HG03432 (cell line): ENCODE results near the gene PCP2.
A peak's percentile ranks its signal among the peaks of the same experiment; 100 is the strongest.

ENCODE experiments used
- ATAC-seq: cut with Tn5 transposase; IDR thresholded peaks from one replicate; pipeline ENCODE4 v1.9.1; 2021; ENCODE audit warnings: mild to moderate bottlenecking, moderate library complexity; ENCODE audit not compliant: unreplicated experiment

The PCP2 gene

GRCh38 chr19:7633698-7634097 lies at the start of gene PCP2:
PCP2 (minus strand) TSS chr19:7633719; CDS start chr19:7633457, 262 bp downstream.
- ATAC-seq, result no peak

GRCh38 chr19:7682175-7682855 lies 48.8 kb upstream of the PCP2 start:
- ATAC-seq, result no peak

- ATAC-seq, result peak; percentile 7
Measured at GRCh38 chr19:7681340-7682174, 48.0 kb upstream of the PCP2 start.

- peak; percentile 73 for ATAC-seq
Measured at GRCh38 chr19:7680606-7681339, 47.3 kb upstream of the PCP2 start, which contains the start of gene TRAPPC5. TRAPPC5 (plus strand) TSS chr19:7680833; CDS start chr19:7682254, 1,421 bp downstream.

- no peak for ATAC-seq
Measured at GRCh38 chr19:7679771-7680605, 46.5 kb upstream of the PCP2 start.

- ATAC-seq, result no peak
Measured at GRCh38 chr19:7678971-7679751, 45.6 kb upstream of the PCP2 start.

GRCh38 chr19:7677669-7678311 lies 44.3 kb upstream of the PCP2 start:
- ATAC-seq, result no peak

- no peak for ATAC-seq
Measured at GRCh38 chr19:7676854-7677253, 43.3 kb upstream of the PCP2 start, which contains the start of gene MCEMP1. MCEMP1 (plus strand) TSS chr19:7677090; CDS start chr19:7677121, 31 bp downstream.

- no peak for ATAC-seq
Measured at GRCh38 chr19:7676376-7676775, 42.9 kb upstream of the PCP2 start.

GRCh38 chr19:7674010-7675005 lies 40.8 kb upstream of the PCP2 start:
- no peak for ATAC-seq

GRCh38 chr19:7672522-7672921 lies 39.0 kb upstream of the PCP2 start:
- no peak for ATAC-seq

- ATAC-seq, result no peak
Measured at GRCh38 chr19:7670790-7671189, 37.3 kb upstream of the PCP2 start.

GRCh38 chr19:7670150-7670783 lies 36.7 kb upstream of the PCP2 start:
- no peak for ATAC-seq

GRCh38 chr19:7669641-7670040 lies 36.1 kb upstream of the PCP2 start:
- no peak for ATAC-seq

- no peak for ATAC-seq
Measured at GRCh38 chr19:7668842-7669241, 35.3 kb upstream of the PCP2 start, which contains the start of gene RETN. RETN (plus strand) TSS chr19:7669049; CDS start chr19:7669327, 278 bp downstream.

GRCh38 chr19:7665076-7665475 lies 31.6 kb upstream of the PCP2 start:
- ATAC-seq, result no peak

- no peak for ATAC-seq
Measured at GRCh38 chr19:7663706-7664105, 30.2 kb upstream of the PCP2 start.
